ENCODE results near the gene TBATA.

The TBATA gene

DNA sequence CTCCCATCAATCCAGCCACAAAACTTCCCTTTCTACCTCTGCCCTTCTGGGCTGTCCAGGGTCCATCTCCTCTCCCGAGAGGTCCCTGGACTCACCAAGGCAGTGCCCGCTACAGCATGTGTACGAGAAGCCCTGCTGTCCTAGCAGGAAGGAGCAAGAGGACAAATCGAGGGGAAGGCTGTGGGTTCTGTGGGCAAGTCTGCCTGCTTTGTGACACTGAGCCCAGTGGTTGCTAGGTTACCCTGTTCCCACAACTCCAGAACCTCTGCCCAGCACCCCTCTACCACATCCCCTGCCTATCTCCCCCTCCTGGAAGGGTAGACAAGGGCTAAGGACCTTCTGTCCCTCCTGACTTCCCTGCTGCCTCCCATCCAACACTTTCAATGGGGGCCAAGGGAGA is at the start of gene TBATA:
TBATA (minus strand) TSS at position 188 of the 400 bp plus-strand sequence. CDS start 1,998 bp downstream, outside the sequence.
- no peak for DNase-seq

DNA sequence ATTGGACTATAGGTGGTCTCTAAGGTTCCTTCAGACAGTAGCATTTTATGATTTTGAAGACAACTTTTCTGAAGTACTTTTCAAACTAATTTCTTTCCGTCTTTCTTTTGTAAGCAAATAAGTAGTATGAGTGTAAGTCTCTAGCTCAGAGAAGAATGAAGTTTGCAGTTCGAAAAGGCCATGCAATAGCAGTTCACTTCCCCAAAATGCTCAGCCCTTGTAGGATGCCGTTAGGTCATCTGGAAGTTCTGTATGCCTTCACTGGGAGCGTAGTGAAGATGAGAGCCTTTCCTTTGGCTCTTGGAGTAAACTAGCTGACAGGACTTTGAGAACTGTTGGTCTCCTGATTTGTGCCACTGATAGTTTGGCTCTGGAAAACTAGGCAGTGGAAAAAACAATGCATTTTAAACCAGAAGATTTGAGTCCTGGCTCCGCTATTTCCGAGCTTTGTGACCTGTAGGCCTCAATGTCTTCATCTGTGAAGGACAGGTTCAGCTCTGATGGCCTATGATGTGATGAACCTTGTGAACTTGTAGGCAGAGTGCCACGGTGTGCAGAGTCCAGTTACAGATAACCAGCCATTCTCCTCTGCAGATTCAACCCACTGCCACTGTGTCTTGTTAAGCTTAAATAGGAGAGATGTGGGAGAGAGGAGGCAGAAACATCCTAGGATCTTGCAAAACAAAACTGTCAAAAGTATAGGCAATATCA is 49.4 kb upstream of the TBATA start:
- DNase-seq: no peak

- DNase-seq: no peak
Observed at GRCh38 chr10:70834021-70834420, 48.8 kb upstream of the TBATA start.

DNA sequence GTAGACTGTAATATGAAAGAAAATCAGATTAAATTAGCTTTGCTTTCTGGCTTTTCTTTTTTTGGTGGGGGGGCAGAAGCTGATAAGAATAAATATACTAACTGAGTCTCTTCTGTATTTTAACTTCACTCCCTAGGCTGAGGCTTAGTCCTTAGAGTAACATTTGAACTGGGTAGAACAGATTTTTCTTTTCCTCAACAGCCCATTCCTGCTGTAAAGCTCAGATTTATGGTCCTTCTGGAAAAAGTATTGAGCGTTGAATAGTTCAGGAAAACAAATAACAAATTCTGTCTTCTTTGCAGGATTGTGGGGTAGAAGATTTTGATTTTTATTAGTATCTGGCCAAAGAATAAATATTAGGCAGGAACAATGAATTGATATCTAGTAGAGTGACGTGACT is 48.4 kb upstream of the TBATA start:
- no peak for DNase-seq

DNA sequence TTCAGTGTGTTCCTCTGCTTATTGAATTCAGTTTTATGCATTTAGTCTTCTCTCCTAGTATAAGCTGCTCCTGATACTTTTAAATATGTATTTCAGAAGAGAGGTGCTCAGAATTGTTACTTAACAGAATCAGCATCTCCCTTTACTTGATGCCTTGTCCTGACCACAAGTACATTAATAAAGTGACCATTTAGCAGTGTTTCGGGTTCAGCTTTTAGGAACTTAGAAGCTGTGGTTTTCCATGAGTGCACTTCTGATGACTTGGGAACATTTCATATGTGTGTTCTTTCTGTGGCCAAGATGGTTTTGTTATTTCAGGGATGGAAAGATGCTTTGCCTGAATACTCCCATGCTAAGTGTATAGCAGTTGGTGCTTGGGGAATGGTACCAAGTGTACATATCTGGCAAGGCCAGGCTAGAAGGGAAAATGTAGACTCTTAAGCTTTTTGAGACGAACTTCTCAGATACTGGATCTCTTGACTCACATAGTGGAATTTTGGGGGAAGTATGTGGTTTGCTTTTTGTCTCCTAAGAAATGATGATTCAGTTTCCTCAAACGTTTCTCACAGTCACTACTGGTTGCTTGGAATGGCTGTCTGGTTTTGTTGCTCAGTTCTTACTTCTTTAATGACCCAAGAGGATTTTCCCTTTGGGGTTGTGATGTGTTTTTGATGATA is 47.8 kb upstream of the TBATA start:
- DNase-seq: no peak

GRCh38 chr10:70832221-70832620 is 47.0 kb upstream of the TBATA start:
- DNase-seq: no peak

- DNase-seq: no peak
Observed at GRCh38 chr10:70830164-70830563, 45.0 kb upstream of the TBATA start.

DNA sequence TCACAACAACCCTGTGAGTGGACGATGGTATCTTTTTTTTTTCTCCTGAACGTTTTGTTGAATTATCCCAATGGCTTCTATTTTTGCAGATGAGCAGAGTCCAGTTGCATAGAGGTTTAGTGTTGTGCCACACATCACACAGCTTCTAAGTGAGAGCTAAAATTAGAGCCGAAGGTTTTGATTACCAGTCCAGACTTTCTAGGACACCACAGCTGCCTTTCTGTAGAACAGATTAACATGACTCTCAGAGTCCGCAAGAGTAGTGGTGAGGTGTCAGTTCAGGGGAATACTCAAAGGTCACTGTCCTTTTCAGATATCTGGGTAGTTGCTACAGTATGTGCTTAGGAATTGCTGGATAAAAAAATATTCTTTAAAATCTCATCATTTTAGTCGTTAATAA is 44.4 kb upstream of the TBATA start:
- DNase-seq: no peak

DNA sequence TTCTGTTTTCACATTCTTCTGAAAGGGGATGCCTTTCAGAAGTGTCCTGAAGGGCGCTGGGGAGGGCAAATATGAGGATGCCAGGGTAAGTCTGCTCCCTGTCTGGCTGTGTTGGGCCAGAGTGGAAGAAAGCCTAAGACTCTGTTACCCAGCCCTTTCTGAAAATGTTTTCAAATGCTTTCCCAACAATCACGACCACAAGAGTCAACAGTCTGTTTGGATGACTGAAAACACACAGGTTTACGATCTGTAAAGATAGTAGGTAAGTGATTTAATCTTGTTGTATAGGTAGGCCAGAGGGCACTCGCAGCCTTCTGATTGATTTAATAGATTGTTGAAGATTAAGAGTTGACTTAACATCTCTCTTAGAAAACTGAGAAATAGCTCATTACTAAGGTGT is 43.7 kb upstream of the TBATA start:
- DNase-seq: no peak

DNA sequence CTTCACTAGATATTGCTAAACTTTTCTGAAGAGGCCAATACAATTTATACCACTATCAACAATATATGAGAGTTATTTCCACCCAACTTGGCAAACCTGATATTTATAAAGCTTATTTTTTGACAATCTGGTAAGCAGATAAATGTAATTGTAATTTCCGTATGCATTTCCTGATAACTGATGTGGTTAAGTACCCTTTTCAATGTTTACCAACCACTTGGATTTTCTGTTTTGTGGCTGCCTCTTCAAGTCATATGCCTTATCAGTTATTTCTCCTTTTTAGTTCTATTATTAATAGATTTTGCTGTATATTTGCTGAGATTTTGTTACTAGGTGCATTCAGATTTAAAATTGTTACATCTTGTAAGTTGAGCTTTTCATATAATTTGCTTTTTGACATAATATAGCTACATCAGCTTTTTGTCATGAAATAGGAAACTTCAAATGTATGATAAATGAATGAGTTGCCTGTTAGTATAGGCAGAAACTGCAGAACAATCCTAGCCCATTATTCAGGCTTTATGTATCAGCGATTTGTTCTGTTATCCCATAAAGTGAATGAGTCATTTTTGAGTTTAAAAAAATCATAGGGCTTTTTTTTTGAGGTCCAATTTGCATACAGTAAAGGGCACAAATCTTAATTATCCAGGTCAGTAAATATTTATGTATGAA is 42.0 kb upstream of the TBATA start:
- no peak for DNase-seq

- no peak for DNase-seq
Observed at GRCh38 chr10:70822076-70822820, 37.1 kb upstream of the TBATA start.

DNA sequence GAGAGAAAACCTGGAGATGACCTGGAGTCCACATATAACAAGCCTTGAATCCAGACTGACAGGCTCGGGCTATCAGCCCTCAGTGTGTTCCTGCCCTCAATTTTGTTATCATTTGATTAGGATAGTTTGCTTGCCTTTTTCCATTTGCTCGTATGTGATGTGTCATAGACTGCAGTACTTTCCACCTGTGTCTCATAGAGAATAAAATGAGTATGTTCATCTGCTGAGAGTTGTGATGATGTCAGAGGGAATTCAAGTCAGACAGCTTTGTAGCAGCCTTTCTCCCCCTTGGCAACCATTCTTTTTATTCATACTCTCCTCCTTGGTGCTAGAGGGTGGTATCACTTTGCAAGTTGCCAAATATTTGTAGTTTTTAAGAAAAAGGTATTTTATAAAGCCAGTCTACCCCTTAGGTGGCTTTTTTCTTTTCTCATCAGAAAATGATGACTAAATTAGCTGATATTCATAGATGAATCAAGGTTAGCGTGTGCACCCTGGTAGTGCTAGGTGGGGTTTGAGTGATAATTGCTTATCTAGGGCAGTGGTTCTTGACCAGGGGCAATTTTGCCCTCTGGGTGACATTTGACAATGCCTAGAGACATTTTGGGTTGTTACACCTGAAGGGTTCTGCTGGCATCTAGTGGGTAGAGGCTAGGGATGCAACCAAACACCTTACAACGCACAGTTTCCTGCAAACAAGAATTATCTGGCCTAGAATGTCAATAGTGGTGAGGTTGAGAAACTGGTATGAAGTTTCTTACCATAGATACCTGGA is 36.0 kb upstream of the TBATA start:
- DNase-seq: no peak

- DNase-seq: no peak
Observed at GRCh38 chr10:70816220-70816894, 31.2 kb upstream of the TBATA start.

DNA sequence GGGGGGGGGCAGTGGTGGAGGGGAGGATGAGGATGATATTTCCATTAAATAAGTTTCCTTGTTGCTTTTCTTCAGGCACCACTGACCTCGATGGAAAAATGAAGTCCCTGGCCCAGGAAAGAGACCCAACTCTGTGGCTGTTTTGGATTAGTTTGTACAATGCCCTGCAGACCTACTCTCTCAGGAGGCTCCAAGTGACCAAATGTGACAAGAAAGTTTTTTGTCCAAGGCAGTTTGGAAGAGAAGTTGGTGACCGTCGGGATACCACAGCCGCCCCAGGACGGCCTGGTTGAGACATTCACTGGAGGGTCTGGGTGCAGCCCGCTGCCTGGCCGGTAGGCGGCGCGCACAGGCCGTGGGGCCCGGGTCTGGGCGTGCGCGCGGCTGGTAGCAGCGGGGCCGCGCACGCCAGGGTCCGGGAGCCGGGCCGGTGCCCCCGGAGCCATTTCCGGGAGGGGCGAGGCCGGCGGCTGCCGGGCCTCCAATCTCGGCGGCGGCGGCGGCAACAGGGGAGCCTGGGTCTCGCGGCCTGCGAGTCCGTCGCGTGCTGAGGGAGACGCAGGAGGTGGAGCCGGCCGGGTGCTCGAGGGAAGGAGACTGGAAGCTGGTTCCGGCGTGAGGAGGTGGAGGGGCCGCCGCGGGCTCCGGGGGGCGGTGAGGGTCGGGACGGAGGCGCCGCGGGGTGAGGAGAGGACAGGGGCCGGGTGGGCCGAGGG is 30.5 kb upstream of the TBATA start, which contains the start of gene SGPL1:
SGPL1 (plus strand) TSS at position 445 of the 716 bp plus-strand sequence. CDS start 906 bp downstream, outside the sequence.
- DNase-seq: no peak

- no peak for DNase-seq
Observed at GRCh38 chr10:70814126-70814525, 28.9 kb upstream of the TBATA start.

GRCh38 chr10:70812814-70813213 is 27.6 kb upstream of the TBATA start:
- DNase-seq: no peak

DNA sequence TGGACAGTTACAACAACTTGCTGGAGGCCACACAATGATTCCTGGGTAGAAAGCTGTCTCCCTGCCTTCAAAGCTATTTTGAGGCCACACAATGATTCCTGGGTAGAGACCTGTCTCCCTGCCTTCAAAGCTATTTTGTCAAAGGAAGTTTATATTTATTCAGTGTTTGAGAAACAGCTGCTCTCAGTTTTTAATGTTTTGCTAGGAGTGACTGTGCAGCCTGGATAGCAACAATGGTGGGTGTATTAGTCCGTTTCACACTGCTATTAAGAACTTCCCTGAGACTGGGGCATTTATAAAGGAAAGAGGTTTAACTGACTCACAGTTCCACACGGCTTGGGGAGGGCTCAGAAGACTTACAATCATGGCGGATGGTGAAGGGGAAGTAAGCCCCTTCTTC is 26.7 kb upstream of the TBATA start:
- DNase-seq: no peak

DNA sequence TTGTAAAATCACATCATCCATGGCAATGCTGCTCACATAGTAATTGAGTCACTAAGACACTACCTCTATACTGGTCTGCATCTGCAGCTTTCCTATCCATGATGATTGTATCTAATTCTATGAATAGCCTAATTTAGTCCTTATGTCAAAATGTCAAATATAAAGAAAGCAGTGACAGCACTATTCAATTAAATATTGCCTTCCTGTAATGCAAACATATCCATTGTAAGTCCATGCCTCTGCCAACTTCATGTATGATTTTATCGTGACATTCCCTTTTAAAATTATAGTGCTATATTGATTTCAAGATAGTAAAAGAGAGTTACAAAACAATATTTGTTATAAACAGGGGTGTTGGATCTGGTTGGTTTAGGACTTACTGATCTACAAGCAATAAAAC is 25.8 kb upstream of the TBATA start:
- no peak for DNase-seq

GRCh38 chr10:70809726-70810125 is 24.5 kb upstream of the TBATA start:
- DNase-seq: no peak

- no peak for DNase-seq
Observed at GRCh38 chr10:70809011-70809611, 23.9 kb upstream of the TBATA start.

DNA sequence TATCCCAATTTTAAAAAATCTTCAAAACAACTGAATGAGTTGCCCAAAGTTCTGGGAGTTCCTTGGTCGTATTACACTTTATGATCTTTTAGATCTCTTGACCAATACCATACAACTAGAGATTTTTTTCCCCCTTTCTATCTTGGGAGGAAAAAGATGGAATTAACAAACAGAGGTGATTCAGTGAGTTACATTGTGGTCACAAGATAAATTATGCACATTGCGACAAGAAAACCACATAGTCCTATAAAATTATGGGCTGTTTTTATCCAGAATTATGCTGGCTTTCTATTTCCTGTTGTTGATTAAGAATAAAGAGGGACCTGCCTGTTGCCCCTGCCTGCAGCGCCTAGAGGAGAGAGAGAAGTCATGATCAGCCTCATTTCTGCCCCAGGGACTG is 22.4 kb upstream of the TBATA start:
- no peak for DNase-seq

Measured in SIG-M5 (cell line).